Spleen (tissue), 7 donors: Measurements from ENCODE around the gene RAB7B.

Experiments used
- POLR2A ChIP-seq, 3 donors: fragments of 450-650 bp; IDR thresholded peaks; one replicate each; pipeline ENCODE4 v1.5.1; 2017; ENCODE audit warnings: antibody characterized with exemption in 3 of 3, mild to moderate bottlenecking in 1 of 3
- POLR2AphosphoS5 ChIP-seq, 3 donors: sonication (generic); formaldehyde crosslinking; IDR thresholded peaks; one replicate each; pipeline ENCODE4 v1.5.1; 2017; ENCODE audit warnings: antibody characterized with exemption in 3 of 3
- TF ChIP-seq, protein P1 (sequence below), 11 experiments: fragments of 200-600 bp in 7 of 11; fragments of 450-650 bp in 4 of 11; sonication (generic) in 4 of 11; IDR thresholded peaks in 8 of 11; conservative IDR thresholded peaks in 3 of 11; 1 replicate in 7 of 11; 2 replicates in 4 of 11; pipeline versions ENCODE4 v1.4.0 to v1.8.0; 2016 to 2021; ENCODE audit warnings: antibody characterized with exemption in 11 of 11, inconsistent platforms in 4 of 11, mild to moderate bottlenecking in 1 of 11
- donor health status: DM: no; HTN: no; CAD: no; lungs with moderate emphysema.
- donor health status: DM: no; HTN: no; CAD: no.
- donor health status: DM: no; HTN: no; CAD: no.

DNA sequence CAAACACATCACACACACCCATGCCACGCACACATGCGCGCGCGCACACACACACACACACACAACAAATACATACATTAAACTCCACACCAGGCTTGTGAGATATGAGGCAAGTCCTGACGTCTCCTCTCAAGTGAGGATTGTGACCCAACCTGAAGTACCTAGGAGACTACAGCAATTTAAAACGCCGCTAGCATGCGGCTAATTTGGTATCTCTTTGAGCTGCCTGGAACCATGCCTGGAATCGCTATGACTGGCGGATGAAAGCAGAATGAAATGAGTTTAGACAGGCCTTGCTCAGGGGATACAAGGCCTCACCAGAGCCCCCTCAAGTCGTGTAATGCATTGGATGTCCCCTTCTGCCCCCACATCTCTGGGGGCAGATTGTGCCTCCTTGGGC, 1.6 kb upstream of the RAB7B start:
- no peak for TF ChIP-seq POLR2A (IDR thresholded peaks at IDR 0.05)
- TF ChIP-seq, protein P1, sequence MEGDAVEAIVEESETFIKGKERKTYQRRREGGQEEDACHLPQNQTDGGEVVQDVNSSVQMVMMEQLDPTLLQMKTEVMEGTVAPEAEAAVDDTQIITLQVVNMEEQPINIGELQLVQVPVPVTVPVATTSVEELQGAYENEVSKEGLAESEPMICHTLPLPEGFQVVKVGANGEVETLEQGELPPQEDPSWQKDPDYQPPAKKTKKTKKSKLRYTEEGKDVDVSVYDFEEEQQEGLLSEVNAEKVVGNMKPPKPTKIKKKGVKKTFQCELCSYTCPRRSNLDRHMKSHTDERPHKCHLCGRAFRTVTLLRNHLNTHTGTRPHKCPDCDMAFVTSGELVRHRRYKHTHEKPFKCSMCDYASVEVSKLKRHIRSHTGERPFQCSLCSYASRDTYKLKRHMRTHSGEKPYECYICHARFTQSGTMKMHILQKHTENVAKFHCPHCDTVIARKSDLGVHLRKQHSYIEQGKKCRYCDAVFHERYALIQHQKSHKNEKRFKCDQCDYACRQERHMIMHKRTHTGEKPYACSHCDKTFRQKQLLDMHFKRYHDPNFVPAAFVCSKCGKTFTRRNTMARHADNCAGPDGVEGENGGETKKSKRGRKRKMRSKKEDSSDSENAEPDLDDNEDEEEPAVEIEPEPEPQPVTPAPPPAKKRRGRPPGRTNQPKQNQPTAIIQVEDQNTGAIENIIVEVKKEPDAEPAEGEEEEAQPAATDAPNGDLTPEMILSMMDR (IDR thresholded peaks at IDR 0.05 in 8 of 11, conservative IDR thresholded peaks at IDR 0.05 in 3 of 11), result no peak
- TF ChIP-seq POLR2AphosphoS5 (IDR thresholded peaks at IDR 0.05), result no peak
